WTC11 (cell line): Measurements from ENCODE around the gene TMEM132E.

Source experiments
- CREM ChIP-seq: sonication (generic); formaldehyde crosslinking; IDR thresholded peaks from 2 replicates; pipeline ENCODE4 v1.8.1; 2022; ENCODE audit warnings: mild to moderate bottlenecking, missing genetic modification reagents, moderate library complexity
- JUN ChIP-seq: sonication (generic); formaldehyde crosslinking; IDR thresholded peaks from 2 replicates; pipeline ENCODE4 v1.8.0; 2023; ENCODE audit warnings: mild to moderate bottlenecking, missing genetic modification reagents
- ZNF671 ChIP-seq: fragments of 250-450 bp; sonication (Bioruptor Pico); IDR thresholded peaks from 2 replicates; pipeline ENCODE4 v1.8.0; 2021; ENCODE audit warnings: mild to moderate bottlenecking
- TF ChIP-seq, protein P1 (sequence below): fragments of 200-600 bp; IDR thresholded peaks from 2 replicates; pipeline ENCODE4 v1.8.0; 2022; ENCODE audit warnings: antibody characterized with exemption
- TF ChIP-seq, protein P2 (sequence below): sonication (generic); formaldehyde crosslinking; IDR thresholded peaks from 2 replicates; pipeline ENCODE4 v1.8.1; 2023; ENCODE audit warnings: mild to moderate bottlenecking, missing genetic modification reagents, borderline replicate concordance

DNA sequence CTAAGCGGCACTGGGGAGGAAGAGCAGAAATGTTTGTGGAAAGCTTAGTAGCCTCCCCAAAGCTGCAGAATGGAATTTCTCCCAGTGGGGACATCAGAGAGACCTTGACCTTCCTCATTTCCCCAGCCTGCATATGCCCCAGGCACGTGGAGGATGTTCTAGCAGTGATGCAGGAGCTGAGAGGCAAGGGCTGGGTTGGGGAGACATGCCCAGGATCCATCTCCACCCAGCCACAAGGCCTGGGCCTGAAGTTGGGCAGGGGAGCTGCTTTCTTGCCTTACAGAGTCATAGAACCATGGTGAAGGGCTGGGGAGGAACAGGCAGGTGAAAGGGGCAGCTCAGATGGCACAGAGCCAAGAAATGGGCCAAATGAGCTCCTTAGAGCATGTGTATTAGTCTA, 104.0 kb downstream of the TMEM132E start:
- TF ChIP-seq, protein P1, sequence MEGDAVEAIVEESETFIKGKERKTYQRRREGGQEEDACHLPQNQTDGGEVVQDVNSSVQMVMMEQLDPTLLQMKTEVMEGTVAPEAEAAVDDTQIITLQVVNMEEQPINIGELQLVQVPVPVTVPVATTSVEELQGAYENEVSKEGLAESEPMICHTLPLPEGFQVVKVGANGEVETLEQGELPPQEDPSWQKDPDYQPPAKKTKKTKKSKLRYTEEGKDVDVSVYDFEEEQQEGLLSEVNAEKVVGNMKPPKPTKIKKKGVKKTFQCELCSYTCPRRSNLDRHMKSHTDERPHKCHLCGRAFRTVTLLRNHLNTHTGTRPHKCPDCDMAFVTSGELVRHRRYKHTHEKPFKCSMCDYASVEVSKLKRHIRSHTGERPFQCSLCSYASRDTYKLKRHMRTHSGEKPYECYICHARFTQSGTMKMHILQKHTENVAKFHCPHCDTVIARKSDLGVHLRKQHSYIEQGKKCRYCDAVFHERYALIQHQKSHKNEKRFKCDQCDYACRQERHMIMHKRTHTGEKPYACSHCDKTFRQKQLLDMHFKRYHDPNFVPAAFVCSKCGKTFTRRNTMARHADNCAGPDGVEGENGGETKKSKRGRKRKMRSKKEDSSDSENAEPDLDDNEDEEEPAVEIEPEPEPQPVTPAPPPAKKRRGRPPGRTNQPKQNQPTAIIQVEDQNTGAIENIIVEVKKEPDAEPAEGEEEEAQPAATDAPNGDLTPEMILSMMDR = no peak
- TF ChIP-seq CREM = no peak
- no peak for TF ChIP-seq ZNF671
- TF ChIP-seq JUN (CRISPR knock-in tag) = no peak
- TF ChIP-seq, protein P2, sequence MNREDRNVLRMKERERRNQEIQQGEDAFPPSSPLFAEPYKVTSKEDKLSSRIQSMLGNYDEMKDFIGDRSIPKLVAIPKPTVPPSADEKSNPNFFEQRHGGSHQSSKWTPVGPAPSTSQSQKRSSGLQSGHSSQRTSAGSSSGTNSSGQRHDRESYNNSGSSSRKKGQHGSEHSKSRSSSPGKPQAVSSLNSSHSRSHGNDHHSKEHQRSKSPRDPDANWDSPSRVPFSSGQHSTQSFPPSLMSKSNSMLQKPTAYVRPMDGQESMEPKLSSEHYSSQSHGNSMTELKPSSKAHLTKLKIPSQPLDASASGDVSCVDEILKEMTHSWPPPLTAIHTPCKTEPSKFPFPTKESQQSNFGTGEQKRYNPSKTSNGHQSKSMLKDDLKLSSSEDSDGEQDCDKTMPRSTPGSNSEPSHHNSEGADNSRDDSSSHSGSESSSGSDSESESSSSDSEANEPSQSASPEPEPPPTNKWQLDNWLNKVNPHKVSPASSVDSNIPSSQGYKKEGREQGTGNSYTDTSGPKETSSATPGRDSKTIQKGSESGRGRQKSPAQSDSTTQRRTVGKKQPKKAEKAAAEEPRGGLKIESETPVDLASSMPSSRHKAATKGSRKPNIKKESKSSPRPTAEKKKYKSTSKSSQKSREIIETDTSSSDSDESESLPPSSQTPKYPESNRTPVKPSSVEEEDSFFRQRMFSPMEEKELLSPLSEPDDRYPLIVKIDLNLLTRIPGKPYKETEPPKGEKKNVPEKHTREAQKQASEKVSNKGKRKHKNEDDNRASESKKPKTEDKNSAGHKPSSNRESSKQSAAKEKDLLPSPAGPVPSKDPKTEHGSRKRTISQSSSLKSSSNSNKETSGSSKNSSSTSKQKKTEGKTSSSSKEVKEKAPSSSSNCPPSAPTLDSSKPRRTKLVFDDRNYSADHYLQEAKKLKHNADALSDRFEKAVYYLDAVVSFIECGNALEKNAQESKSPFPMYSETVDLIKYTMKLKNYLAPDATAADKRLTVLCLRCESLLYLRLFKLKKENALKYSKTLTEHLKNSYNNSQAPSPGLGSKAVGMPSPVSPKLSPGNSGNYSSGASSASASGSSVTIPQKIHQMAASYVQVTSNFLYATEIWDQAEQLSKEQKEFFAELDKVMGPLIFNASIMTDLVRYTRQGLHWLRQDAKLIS (CRISPR knock-in tag) = no peak
